GM21576 (cell line): ENCODE measurements around the gene CD99.
"Not testable (repeated sequence)": the region's sequence is repeated elsewhere in the genome, so short reads cannot be mapped to it uniquely, and the experiment has no call there.

Experiments used
- ATAC-seq: cut with Tn5 transposase; IDR thresholded peaks from one replicate; pipeline ENCODE4 v1.9.1; 2021; ENCODE audit warnings: mild to moderate bottlenecking, moderate library complexity; ENCODE audit not compliant: unreplicated experiment

CD99 gene

DNA sequence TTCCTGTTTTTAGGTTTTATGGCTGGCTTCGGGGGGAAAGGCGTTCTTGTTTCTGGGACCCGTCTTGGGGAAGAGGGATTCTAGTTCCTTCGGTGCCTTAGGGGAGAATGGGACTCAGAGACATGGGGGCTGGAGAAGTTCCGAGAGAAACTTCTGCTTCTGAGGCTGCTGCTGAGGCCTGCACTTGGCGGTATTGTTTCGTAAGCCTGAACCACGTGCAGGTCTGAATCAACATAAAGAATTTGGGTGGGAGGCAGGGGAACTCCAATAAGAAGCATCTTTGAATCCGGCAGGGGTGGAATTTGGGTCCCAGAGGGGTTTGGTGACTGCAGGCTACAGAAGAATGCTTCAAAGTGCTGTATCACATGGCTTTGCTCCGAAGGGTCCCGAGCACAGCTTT, 75.8 kb downstream of the CD99 start:
- ATAC-seq: no peak

DNA sequence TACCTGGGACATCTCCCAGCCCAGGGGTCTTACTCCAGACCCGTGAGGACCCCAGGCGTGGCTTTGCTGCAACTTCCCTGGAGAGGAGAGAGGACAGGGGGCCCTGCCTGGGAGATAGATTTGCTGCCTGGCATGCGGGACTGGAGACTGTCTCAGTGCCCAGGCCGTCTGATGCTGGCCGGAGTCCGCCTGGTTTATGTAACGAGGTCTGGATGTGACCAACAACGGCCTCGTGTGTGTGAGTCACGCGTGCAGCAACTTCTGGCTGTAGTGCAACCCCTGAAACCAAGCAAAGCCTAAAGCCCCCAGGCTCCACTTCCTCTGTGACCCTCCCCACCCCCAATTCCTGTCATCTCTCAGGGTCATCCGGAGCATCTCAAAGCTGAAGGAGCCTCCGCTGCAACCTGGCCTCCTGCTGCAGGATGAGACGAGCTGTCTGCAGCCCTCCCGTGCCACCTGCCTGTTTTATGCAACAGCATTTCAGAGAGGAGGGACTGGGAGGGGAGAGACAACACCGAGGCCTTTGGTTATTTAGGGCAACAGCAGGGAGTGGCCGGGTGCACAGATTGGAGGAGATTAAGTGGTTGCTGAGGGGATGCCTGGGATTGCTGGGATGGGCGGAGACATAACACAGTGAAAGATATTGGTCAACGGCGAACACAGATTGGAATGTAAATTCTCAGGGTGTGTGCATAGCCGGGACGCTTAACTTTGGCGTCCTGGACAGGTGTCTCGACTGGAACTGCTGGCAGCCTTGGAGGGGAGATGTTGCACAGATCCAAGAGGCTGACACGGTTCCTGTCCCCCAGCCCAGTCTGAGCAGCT, 76.7 kb downstream of the CD99 start:
- ATAC-seq: no peak

DNA sequence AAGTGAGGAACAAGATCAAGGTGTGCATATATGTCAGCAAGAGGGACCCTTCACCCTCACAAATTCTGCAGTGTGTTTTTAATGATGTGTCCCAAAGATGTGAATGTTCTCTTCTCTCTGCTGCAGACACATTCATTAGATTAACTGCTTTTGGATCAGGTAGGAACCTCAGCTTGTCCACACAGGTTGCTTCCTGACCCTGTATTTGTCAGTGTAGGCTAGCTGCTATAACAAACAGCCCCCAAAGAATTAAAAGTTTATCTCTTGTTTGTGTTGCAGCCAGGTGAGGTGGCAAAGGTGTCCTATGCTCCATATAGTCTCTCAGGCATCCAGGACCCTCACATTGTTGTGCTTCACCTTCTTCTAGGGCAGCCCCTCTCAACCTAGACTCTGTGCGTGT, 78.5 kb downstream of the CD99 start:
- no peak for ATAC-seq

GRCh38 chrX:2773166-2774055, 82.3 kb downstream of the CD99 start:
- not testable (repeated sequence) for ATAC-seq

DNA sequence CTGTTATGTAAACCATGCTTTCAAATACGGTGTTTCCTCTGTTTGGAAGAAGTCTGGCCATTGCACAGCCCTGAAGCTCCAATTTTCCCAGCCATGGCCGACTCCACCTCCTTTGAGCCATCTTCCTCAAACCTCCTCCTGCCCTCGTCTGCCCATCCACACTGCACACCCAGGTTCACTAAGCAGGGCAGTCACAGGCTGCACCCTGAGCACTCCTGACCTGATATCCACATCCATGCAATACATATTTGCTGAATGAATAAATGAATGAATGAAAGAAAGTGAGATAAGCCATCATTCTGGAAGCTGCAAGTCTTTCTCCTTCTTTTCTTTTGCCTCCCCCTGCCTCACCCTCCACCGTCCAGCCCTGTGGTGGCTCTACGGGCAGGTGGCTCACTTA, 83.0 kb downstream of the CD99 start:
- no peak for ATAC-seq

DNA sequence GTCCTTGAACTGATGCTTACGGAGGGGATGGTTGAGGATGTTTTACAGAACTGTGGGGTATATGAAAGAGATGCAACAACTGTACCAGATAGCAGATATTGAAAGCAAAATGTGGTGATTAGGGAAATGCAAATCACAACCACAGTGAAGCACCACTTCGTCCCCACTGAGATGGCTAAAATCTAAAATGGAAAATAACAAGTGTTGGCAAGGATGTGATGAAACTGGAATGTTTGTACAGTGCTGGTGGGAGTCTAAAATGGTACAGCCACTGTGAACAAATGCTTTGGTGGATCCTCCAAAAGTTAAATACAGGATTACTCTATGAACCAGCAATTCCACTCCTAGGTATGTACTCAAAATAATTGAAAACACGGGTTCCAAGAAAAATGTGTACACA, 83.7 kb downstream of the CD99 start:
- no peak for ATAC-seq

GRCh38 chrX:2780472-2781225, 89.6 kb downstream of the CD99 start:
- ATAC-seq: not testable (repeated sequence)

- no peak for ATAC-seq
These were observed 90.1 kb downstream of the CD99 start for GRCh38 chrX:2781226-2781571.

DNA sequence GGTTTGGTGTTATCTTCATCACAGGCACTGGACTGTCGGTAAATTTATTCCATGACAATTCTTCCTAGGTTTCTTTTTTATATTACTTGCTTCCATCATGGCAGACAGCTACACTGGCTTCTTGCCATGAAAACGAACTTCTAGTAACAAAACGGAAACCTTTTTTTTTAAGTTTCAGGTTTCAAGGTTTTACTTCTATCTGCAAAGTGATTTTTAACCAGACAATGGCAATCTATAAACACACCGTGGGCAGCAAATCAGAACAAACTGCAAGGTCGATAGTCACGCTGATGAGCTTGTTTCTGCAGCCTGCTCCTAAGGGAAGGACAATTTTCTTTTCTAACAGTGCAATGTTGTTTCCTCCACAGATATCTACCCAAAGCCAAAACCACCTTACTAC, 90.6 kb downstream of the CD99 start:
- no peak for ATAC-seq

DNA sequence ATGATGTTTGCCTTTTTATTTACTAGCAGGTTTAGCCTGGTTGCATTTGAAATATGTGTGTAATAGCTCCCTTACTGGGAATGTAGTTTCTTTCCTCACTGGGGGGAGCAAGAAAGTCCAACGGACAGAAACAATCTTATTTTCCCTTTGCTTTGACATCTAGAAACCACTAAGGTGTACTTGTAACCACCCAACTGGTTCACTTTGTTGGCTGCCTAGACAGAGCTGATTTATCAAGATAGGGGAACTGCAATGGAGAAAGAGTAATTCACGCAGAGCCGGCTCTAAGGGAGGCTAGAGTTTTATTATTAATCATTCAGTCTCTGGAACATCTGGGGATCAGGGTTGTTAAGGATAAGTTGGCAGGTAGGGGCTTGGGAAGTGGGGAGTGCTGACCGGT, 91.1 kb downstream of the CD99 start:
- ATAC-seq: no peak

DNA sequence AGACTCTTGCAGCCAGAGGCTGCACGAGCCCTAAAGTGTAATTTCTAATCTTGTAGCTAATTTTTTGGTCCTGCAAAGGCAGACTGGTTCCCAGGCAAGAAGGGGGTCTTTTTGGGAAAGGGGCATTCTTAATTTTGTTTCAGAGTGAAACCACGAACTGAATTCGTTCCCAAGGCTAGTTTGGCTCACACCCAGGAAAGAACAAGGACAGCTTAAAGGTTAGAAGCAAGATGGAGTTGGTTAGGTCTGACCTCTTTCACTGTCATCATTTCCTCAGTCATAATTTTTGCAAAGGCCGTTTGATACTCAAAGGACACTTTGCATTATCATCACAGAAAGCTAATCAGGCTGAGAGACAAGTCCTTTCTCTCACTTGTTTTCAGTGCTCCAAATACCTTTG, 91.7 kb downstream of the CD99 start:
- no peak for ATAC-seq

DNA sequence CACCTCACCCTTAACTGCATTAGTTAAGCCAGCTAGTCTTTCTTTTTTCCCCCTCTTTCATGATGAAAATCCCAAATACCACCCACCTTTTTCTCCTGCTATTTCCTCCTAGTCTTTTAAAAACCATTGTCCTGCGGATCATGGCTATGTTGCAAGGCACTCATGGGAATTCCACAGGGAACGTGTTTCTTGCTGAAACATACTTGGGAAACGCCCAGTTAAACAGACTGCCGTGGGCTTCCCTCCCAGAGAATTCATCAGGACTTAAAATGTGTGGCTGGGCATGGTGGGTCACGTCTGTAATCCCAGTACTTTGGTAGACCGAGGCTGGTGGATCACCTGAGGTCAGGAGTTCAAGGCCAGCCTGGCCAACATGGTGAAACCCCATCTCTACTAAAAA, 92.9 kb downstream of the CD99 start:
- no peak for ATAC-seq

GRCh38 chrX:2785538-2785937, 94.4 kb downstream of the CD99 start:
- ATAC-seq: no peak

DNA sequence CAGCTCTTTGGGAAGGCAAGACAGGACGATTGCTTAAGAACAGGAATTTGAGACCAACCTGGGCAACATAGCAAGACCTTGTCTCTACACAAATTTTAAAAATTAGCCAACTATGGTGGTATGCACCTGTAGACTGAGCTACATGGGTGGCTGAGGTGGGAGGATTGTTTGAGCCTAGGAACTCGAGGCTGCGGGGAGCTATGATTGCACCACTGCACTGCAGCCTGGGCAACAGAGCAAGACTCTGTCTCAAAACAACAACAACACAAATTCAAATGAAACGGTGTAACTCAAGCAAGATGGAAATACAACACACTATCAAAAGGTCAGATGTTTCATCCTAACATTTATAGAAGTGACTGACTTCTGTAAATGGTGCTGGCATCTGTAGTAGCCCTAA, 97.9 kb downstream of the CD99 start:
- ATAC-seq: no peak

DNA sequence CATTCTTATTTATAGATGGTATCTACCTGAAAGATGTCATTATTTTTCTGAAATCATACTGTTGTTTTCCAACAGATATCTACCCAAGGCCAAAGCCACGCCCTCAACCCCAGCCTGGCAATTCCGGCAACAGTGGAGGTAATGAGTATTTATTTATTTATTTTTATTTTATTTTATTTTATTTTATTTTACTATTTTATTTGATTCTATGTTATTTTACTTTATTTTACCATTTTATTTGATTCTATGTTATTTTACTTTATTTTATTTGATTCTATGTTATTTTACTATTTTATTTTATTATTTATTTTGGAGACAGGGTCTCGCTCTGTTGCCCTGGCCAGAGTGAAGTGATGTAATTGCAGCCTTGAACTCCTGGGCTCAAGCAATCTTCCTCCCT, 98.5 kb downstream of the CD99 start:
- no peak for ATAC-seq
